K562 (cell line): ENCODE measurements around the gene NLRX1. TPM values are rescaled to one million over a fixed set of nuclear protein-coding genes. Genes with fewer than 3 reads are reported as not detected.

Experiments
- ARID4B ChIP-seq: sonication (generic); formaldehyde crosslinking; IDR thresholded peaks from 2 replicates; pipeline ENCODE4 v1.8.0; 2022; ENCODE audit warnings: mild to moderate bottlenecking, missing genetic modification reagents
- CEBPG ChIP-seq, 3 experiments: fragments of 200-800 bp in 1 of 3; sonication (Bioruptor generic) in 1 of 3; sonication (generic) in 1 of 3; formaldehyde crosslinking in 1 of 3; IDR thresholded peaks in 2 of 3; conservative IDR thresholded peaks in 1 of 3; 2 replicates each; pipeline versions ENCODE4 v1.6.1 to v1.8.0; 2016 to 2022; ENCODE audit warnings: missing compliant biosample characterization in 2 of 3, missing genetic modification characterization in 2 of 3, mild to moderate bottlenecking in 1 of 3, missing genetic modification reagents in 1 of 3
- HDAC8 ChIP-seq: fragments of 450-650 bp; IDR thresholded peaks from 2 replicates; pipeline ENCODE4 v1.6.1; 2016; ENCODE audit warnings: mild to moderate bottlenecking, missing genetic modification characterization, moderate library complexity, missing compliant biosample characterization
- NBN ChIP-seq: fragments of 450-650 bp; IDR thresholded peaks from 2 replicates; pipeline ENCODE4 v1.6.1; 2016; ENCODE audit warnings: low read depth, mild to moderate bottlenecking
- SMAD3 ChIP-seq: fragments of 450-650 bp; formaldehyde crosslinking; conservative IDR thresholded peaks from 2 replicates; pipeline ENCODE4 v1.4.0; 2020; ENCODE audit warnings: mild to moderate bottlenecking
- ZMIZ1 ChIP-seq, 2 experiments: fragments of 150-350 bp in 1 of 2; IDR thresholded peaks; 2 replicates each; pipeline ENCODE4 v1.6.1; 2012 to 2016; ENCODE audit warnings: low read depth in 2 of 2, low read length in 2 of 2, mild to moderate bottlenecking in 1 of 2, moderate library complexity in 1 of 2
- ZNF311 ChIP-seq: fragments of 250-450 bp; sonication (Bioruptor Pico); IDR thresholded peaks from 2 replicates; pipeline ENCODE4 v1.4.0; 2020; ENCODE audit warnings: mild to moderate bottlenecking, moderate library complexity
- polyA plus RNA-seq, 8 experiments: library from polyadenylated mRNA; depleted of rRNA in 4 of 8; stranded (reverse) in 5 of 8; unstranded in 3 of 8; fragments of >200 nt; fragmentation: Nextera tagmentation in 2 of 8; fragmentation: Illumina TruSeq in 1 of 8; extraction: Ambion mirVana in 2 of 8; extraction: Trizol in 1 of 8; gene quantifications; 2 replicates each; pipeline versions ENCODE4 v1.2.1 to v1.2.3, GENCODE V29; 2011 to 2014; ENCODE audit warnings: inconsistent platforms in 1 of 8, missing spikeins in 1 of 8
- total RNA-seq, 7 experiments: library from RNA; depleted of rRNA in 6 of 7; stranded (reverse); fragments of >200 nt in 6 of 7; fragmentation: Illumina TruSeq in 2 of 7; extraction: Trizol in 2 of 7; gene quantifications; 2 replicates each; pipeline versions ENCODE4 v1.2.1 to v1.2.3, GENCODE V29; 2011 to 2021; ENCODE audit warnings: low replicate concordance in 1 of 7

Gene NLRX1
- total and polyA plus RNA-seq, 9 of the 15 experiments (the other 6 are each of a cell fraction or from before 2014, with no cell fraction given), result 0.04 to 2.3 (median 0.69) TPM

DNA sequence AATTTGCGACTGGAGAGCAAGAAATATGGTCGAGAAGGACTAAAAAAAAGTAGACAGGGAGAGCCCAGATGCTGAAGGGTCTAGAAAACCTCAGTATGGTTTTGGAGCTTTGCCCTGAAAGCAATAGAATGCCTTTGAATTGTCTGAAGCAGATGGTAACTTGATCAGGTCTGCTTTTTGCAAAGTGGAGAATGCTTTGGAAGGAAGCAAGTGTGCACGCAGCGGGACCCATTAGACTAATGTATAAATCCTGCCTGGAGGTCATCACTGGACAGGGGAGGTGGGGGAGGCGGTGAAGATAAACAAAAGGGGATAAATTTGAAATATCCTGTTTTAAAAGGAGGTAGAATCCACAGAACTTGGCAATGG, 47.9 kb upstream of the NLRX1 start (continued):
- TF ChIP-seq SMAD3 (CRISPR knock-in tag) (no peak), ZNF311 (CRISPR knock-in tag) (no peak), CEBPG (CRISPR knock-in tag; IDR thresholded peaks at IDR 0.05) (no peak), CEBPG (tag; conservative IDR thresholded peaks at IDR 0.05 in 1 of 2, IDR thresholded peaks at IDR 0.05 in 1 of 2) (no peak), NBN (peak; percentile 34; the same call in 1 of the 2 replicates), ZMIZ1 (IDR thresholded peaks at IDR 0.05; ENCODE audit: low read depth in 2 of 2, low read length in 2 of 2) (no peak), HDAC8 (tag) (no peak), ARID4B (CRISPR knock-in tag) (no peak)
